CD4-positive, alpha-beta T cell treated with Interleukin-17A for 4 hours (primary cell): ENCODE results near the gene SEL1L3.

Experiments
- DNase-seq: peaks from one replicate; pipeline ENCODE4 v3.0.0-alpha.2; 2020; ENCODE audit warnings: mixed read lengths

Gene SEL1L3

DNA sequence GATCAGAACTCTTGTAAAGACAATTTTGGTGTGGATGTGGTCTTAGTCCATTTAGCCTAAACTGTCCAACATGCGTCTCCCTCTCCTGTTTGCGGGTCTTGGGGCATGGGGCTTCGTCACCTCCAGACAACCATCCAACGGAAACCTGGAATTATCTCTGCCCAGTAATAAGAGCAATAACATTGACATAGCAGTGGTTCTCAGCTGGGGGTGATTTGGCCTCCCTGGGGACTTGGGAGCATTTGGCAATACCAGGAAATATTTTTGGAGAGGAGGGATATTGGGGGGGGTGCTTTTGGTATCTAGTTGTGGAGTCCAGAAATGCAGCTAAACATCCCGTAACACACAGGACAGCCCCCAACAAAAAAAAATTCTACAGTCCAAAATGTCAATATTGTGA lies 47.2 kb downstream of the SEL1L3 start:
- no peak for DNase-seq

DNA sequence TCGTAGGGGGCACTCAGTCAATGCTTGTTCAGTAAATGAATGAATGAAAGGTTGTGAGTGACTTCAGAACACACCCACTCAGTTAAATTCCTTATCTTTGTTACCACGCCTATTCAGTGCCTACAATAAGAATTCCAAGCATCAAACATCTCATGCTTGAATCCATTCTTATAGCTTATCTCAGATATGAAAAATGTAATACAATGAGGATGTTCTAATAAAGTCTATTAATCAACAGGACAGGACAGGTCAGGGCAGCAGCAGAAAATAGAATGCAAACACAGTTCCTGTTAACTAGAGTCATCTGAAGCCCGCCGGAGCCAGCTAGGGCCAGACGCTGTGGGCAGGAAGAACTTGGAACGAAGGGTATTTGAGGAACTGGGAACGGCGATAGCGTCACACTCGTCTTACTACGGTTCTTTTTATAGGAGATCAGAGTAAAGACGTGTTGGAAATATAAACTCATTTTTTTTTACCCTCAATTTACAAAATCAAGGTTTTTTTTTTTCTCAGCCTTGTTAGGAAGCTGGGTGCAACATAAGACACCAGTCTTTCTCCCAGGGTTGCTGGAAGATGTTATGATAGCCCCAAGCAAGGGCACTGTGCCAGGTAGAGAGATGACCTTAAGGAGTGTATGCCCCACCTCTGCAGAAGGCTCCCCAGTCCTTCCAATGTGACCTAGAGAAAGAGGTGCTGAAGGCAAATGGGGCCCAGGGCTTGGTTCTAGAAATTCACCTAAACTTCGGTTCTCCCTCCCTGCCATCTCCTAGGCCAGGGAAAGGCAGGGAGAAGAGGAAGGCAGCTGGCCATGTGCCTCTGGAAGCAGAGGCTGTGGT lies 48.3 kb downstream of the SEL1L3 start:
- no peak for DNase-seq

GRCh38 chr4:25813448-25814106 lies 49.2 kb downstream of the SEL1L3 start:
- DNase-seq, result no peak

DNA sequence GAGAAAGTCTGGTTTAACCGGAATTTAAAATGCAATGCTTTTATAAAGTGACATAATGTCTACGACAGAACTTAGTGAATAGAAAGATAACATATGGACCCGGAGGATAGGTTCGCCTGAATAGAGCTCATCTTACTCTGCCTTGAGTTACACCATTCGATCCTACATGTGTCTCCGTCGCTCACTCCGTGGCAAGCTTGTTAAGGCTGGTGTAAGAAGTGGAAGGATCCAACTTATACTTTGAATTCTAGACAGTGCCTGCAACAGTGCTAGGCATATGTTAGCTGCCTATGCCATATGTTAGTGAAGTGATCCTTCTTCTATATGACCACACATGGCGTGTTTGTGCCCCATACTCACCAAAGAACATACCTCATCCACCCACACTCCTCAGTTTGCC lies 50.9 kb downstream of the SEL1L3 start:
- DNase-seq, result no peak

DNA sequence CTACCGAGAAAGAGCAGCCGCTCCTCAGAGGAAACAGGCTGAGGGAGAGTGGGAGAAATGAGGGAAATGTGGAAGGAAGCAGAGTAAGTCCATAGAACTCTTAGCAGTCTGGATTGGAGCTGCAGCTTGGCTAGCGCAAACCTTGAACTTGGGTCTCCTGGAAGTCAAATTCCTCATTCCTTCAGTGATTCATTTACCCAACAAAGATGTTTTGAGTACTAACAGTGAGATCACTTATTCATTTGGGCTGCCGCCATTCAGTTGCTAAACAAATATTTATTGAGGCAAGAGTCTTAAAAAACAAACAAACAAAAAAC lies 51.5 kb downstream of the SEL1L3 start:
- DNase-seq, result no peak

DNA sequence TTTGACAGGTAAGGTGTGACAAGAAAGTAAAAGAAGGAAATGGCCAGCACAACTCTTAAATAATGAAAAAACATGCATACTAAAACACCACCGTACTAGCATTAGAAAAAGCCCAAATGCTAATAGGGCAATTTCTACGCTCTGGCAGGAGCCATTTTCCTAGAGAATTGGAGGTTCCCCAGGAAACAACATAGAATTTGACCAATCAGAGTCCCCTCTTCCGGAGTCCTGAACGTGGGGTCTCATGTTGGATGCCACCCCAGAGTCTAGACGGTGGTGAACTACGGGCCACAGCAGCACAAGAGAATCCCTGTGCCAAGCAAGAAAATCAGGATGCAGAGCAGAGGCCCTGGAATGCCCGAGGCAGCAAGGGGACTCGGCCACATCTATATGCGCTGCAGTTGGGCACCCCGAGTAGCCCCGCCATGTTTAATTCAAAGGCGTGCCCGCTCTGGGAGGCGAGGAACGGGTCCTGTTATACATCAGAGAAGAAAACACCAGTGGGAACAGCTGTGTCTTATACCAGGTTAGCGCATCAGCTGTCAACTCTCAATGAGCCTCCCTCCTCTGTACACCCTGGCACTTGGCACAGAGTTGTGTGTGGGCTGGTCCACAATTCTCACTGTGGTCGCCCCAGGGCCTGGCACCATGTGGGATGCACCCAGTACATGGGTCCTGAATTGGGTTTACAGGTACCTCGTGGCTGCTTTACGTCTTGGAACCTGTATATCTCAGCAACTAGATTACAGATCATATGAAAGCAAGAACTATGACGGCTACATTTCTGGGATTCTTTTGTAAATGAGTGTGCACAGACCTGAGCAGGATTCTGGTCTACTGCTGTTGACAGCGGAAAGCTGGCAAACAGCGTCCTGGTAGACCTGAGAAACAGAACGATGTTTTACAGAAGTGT lies 52.1 kb downstream of the SEL1L3 start:
- no peak for DNase-seq

DNA sequence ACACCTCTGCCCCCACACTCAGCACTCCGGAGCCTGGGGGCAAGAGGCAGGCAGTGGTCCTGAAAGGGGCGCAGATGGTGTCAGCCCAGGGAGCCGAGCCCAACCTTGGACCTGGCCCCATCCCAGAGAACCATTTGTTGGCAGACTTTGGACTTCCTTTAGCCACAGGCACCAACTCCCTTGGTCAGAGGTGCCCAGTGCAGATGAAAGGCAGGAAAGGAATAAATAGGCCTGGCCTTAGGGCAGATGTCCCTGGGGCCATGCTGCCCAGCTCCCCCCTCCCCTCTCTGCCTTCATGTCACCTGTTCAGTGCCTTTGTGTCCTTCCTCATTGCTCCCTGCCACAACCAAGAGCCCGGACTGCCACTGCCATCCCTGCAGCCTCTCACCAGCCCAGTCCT lies 52.8 kb downstream of the SEL1L3 start:
- no peak for DNase-seq

DNA sequence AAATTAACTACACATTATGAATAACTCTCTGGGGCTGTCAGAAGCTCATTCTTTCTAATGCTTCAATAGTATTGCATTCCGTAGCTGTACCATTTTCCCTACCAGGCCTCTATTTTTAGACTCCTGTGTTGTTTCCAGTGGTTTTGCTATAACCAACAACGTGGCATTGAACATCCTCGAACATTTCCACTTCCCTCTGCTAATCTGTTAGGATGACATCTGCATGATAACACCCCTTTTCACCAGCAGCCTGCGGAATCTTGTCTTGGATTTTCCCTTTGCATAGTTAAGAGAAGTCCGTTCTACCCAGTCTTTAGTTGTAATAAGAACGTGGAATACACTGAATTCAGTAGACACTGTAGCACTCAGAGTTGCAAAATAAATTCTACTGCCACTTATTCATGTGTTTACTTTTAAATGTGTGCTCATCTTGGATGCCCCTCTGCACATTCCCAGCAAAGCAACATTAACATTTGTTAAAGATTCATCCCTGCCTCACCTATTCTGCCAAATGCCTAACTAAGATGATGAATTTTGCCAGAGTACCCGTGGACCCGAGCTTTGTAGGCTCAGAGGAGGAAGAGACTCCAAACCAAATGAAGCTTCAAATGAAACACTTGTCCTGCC lies 55.6 kb downstream of the SEL1L3 start:
- DNase-seq, result no peak

GRCh38 chr4:25805255-25805860 lies 57.4 kb downstream of the SEL1L3 start:
- DNase-seq, result no peak

DNA sequence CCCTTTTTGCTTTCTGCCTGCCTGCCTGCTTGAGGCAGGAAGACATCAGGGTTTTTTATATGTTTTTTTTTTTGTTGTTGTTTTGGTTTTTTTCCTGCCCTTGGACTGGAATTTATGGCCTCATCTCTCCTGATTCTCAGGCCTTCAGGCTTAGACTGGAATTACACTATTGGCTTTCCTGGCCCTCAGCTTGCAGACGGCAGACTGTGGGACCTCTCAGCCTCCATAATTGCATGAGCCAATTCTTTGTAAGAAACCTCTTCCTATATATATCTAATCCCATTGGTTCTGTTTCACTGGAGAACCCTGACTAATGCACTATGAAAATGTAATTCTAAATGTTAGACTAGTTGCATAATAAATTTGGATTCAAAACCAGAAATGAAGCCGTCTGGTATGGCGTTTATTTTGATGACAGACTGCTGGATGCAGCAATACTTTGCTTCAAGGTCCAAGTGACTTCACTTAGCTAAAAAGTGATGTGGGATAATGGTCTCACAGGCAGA lies 59.0 kb downstream of the SEL1L3 start:
- no peak for DNase-seq

GRCh38 chr4:25801594-25801993 lies 61.2 kb downstream of the SEL1L3 start:
- DNase-seq, result no peak

DNA sequence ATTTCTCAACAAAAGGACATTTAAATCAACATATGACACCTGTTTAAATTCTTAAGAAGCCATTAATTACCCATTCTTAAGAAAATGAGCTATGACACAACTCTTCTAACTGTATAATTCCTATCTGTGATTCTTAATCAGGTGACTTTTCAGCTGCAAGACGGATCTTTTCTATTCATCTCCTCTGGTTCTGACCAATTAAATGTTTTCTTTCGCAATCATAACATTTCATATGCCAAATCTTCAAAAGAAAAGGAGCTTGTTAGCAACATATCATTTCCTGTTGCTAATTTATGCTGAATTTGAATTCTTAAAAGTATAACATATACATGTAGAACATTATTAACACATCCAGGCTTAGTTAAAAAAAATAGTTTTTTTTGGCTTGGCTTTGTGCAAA lies 62.5 kb downstream of the SEL1L3 start:
- no peak for DNase-seq

- DNase-seq, result no peak
Observed at GRCh38 chr4:25799522-25799921, 63.3 kb downstream of the SEL1L3 start.

- DNase-seq, result no peak
Observed at GRCh38 chr4:25797136-25797535, 65.7 kb downstream of the SEL1L3 start.

GRCh38 chr4:25795566-25796454 lies 67.0 kb downstream of the SEL1L3 start:
- DNase-seq, result no peak

- DNase-seq, result no peak
Observed at GRCh38 chr4:25795091-25795490, 67.7 kb downstream of the SEL1L3 start.

DNA sequence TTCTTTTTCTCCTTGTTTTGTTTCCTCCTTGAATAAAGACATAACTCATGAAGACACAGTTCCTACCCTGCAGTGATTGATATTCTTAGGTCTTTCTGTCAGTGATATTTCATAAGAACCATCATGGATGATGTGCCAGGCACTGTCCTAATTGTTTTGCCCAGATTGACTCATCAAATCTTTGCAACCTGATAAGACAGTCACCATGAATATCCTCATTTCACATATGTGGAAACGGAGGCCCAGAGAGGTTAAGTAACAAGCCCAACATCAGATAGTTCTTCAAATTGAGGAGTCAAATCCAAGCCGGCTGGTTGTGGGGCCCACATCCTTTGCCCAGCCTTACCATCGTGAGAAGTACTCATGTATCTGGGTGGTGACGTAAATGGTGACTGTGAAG lies 69.9 kb downstream of the SEL1L3 start:
- DNase-seq, result no peak

- DNase-seq, result peak; percentile 13
Observed at GRCh38 chr4:25792200-25792791, 70.5 kb downstream of the SEL1L3 start.

DNA sequence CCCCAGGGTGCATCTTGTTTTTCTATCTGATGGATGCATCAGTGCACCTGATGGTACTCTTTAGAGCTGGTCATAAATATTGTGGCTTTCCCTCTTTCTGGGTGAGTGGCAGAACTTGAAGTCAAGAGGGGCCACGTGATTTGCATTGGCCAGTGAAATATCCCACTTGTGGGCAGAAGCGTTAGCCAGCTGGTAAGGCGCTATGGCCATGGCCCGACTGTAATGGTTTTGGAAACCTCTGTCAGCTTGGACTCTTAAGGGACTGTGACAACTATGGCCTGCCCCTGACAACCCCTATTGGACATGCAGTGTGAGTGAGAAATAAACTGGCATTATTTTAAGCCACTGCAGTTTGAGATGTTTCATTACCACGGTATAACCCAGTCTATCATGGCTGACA lies 72.8 kb downstream of the SEL1L3 start:
- no peak for DNase-seq

DNA sequence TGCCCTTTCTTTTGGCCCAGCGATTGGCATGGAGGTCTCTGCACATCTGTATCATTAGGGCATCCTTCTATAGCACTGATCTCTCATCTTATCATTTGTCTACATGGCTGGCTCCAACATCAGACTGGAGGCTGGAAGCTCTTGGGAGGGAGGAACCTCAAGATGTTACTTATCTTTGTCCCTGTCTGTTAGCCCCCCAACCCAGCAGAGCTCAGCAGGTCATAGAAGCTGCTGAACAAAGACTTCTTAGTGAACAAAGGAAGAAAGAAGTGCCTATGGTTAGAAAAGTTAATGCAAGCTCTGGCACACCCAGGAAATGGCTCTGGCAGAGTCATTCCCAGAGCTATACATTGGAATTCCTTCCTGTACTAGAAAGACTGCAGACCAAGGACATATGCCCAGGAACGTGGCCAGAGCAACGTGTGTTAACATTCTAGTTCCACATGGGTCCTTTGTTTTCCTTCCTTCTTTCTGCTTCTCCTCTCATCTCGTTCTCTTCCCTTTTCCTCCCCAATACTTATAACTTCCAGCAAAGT lies 74.0 kb downstream of the SEL1L3 start:
- DNase-seq, result no peak
